ENCODE measurements around the gene TNIP2. TPM values are rescaled to one million over a fixed set of nuclear protein-coding genes. Genes with fewer than 3 reads are reported as not detected.

TNIP2 gene
- total RNA-seq, 2 experiments from 2014 or later, result 47.0 to 50.0 TPM

GRCh38 chr4:2756691-2757350, 685 bp upstream of the TNIP2 start:
- POLR2A ChIA-PET, result interaction anchor here (1.3 to 1.6 kb wide), 4 partner anchors 11 to 206 kb away, joined by 3 to 6 read pairs (median 4); partner anchors contain the start of genes GRK4 and NOP14
- Mint-ChIP-seq H3K4me3 (peak overlapping the region; percentile 76), H3K36me3 (peaks cover 6% of the 10 kb centered on the region), H3K27ac (no peak overlapping the region), H3K4me1 (peaks cover 20% of the 10 kb centered on the region), H3K27me3 (no peaks in the 10 kb centered on the region), H3K9me3 (no peaks in the 10 kb centered on the region)
- no peak for ATAC-seq (ENCODE audit: low read depth)
- no peak for DNase-seq

GRCh38 chr4:2754848-2755819, 1.0 kb downstream of the TNIP2 start:
- no peaks in the 10 kb centered on the region for H3K9me3 Mint-ChIP-seq
- POLR2A ChIA-PET, result interaction anchor here (0.6 to 1.6 kb wide), 8 partner anchors 9 to 282 kb away, joined by 3 to 5 read pairs (median 4); partner anchors contain the start of gene FAM193A
- ATAC-seq (ENCODE audit: low read depth), result no peak
- peaks cover 6% of the 10 kb centered on the region for H3K36me3 Mint-ChIP-seq
- DNase-seq, result no peak
- peaks cover 16% of the 10 kb centered on the region for H3K4me1 Mint-ChIP-seq
- peak overlapping the region; percentile 74 for H3K27ac Mint-ChIP-seq
- H3K27me3 Mint-ChIP-seq, result no peaks in the 10 kb centered on the region
- H3K4me3 Mint-ChIP-seq, result peak overlapping the region; percentile 84

GRCh38 chr4:2753436-2753835, 2.7 kb downstream of the TNIP2 start:
- H3K27me3 Mint-ChIP-seq, result no peaks in the 10 kb centered on the region
- H3K4me1 Mint-ChIP-seq, result peaks cover 16% of the 10 kb centered on the region
- POLR2A ChIA-PET, result no interaction called here
- no peak overlapping the region for H3K4me3 Mint-ChIP-seq
- no peaks in the 10 kb centered on the region for H3K9me3 Mint-ChIP-seq
- ATAC-seq (ENCODE audit: low read depth) (no peak), DNase-seq (no peak)
- H3K36me3 Mint-ChIP-seq, result peaks cover 6% of the 10 kb centered on the region
- H3K27ac Mint-ChIP-seq, result no peak overlapping the region

- POLR2A ChIA-PET, result no interaction called here
Observed at GRCh38 chr4:2750719-2751605, 5.2 kb downstream of the TNIP2 start.

DNA sequence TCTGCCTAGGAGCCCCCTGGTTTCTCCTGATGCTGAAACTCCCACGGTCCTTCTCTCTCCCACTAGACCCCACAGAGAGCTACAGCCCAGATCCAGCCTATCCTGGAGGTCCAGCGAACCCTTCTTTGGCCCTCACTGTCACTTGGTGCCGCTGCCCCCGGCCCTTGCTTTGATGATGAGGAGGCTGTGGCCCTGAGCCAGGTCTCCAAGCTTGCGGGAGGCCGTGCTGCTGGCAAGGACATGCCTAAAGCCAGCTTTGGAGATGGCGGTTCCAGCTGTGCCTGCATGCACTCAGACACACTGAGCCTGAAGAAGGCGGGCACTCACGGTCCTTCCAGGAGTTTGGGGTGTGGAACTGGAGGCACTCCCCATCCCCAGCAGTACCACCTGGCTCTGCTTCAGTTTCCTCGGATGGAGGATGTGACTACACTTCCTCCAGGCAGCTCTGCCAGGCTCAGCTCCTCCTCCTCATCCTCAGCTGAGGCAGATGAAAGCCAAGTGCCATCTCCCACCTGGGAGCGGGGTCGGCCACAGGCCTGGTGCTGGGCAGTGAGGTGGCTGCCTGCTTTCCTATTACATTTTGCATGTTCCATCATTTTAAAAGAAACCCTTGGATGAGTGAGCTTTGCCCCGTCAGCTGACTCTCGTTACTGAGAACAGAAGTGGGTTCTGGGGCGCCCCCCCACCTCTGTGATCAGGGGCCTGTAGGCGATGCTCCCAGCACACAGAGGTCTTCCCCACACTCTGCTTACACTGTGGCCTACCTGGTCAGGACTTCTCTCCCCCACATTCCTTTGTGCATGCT, 9.0 kb downstream of the TNIP2 start:
- DNase-seq (no peak), ATAC-seq (ENCODE audit: low read depth) (no peak)
- Mint-ChIP-seq H3K4me1 (peaks cover 28% of the 10 kb centered on the region), H3K4me3 (peak overlapping the region; percentile 32), H3K9me3 (no peaks in the 10 kb centered on the region), H3K27me3 (no peaks in the 10 kb centered on the region), H3K27ac (peak overlapping the region; percentile 82), H3K36me3 (peaks cover 15% of the 10 kb centered on the region)
- POLR2A ChIA-PET, result no interaction called here

More at GRCh38 chr4:2750719-2751605, 5.2 kb downstream of the TNIP2 start:
- Mint-ChIP-seq H3K36me3 (peaks cover 11% of the 10 kb centered on the region), H3K9me3 (no peaks in the 10 kb centered on the region), H3K4me3 (no peak overlapping the region), H3K27me3 (no peaks in the 10 kb centered on the region), H3K27ac (no peak overlapping the region), H3K4me1 (peaks cover 33% of the 10 kb centered on the region)
- DNase-seq (no peak), ATAC-seq (ENCODE audit: low read depth) (no peak)

GRCh38 chr4:2745981-2746806, 9.9 kb downstream of the TNIP2 start:
- Mint-ChIP-seq H3K4me1 (peaks cover 28% of the 10 kb centered on the region), H3K27ac (peak overlapping the region; percentile 82), H3K9me3 (no peaks in the 10 kb centered on the region), H3K27me3 (no peaks in the 10 kb centered on the region), H3K36me3 (peaks cover 15% of the 10 kb centered on the region), H3K4me3 (peak overlapping the region; percentile 32)
- POLR2A ChIA-PET, result interaction anchor here (0.7 kb wide), 1 partner anchor 10 kb away, joined by 4 read pairs; the partner anchor contains the start of gene TNIP2
- DNase-seq (peak; percentile 72), ATAC-seq (ENCODE audit: low read depth) (peak; percentile 95)

GRCh38 chr4:2745516-2745915, 10.6 kb downstream of the TNIP2 start:
- H3K4me1 Mint-ChIP-seq, result peaks cover 28% of the 10 kb centered on the region
- ATAC-seq (ENCODE audit: low read depth) (no peak), DNase-seq (no peak)
- H3K4me3 Mint-ChIP-seq, result no peak overlapping the region
- H3K27ac Mint-ChIP-seq, result peak overlapping the region; percentile 82
- H3K9me3 Mint-ChIP-seq, result no peaks in the 10 kb centered on the region
- POLR2A ChIA-PET, result interaction anchor here (0.7 to 0.8 kb wide), 2 partner anchors 10 to 189 kb away, joined by 3 to 4 read pairs; partner anchors contain the start of gene TNIP2
- H3K27me3 Mint-ChIP-seq, result no peaks in the 10 kb centered on the region
- peaks cover 18% of the 10 kb centered on the region for H3K36me3 Mint-ChIP-seq

GRCh38 chr4:2744576-2745270, 11.4 kb downstream of the TNIP2 start:
- peak overlapping the region; percentile 82 for H3K27ac Mint-ChIP-seq
- H3K4me3 Mint-ChIP-seq, result no peak overlapping the region
- ATAC-seq (ENCODE audit: low read depth), result no peak
- no peaks in the 10 kb centered on the region for H3K27me3 Mint-ChIP-seq
- peaks cover 25% of the 10 kb centered on the region for H3K36me3 Mint-ChIP-seq
- peaks cover 26% of the 10 kb centered on the region for H3K4me1 Mint-ChIP-seq
- no peak for DNase-seq
- H3K9me3 Mint-ChIP-seq, result no peaks in the 10 kb centered on the region
- POLR2A ChIA-PET, result interaction anchor here (0.8 kb wide), 1 partner anchor 190 kb away, joined by 3 read pairs; no protein-coding TSS in a partner anchor

DNA sequence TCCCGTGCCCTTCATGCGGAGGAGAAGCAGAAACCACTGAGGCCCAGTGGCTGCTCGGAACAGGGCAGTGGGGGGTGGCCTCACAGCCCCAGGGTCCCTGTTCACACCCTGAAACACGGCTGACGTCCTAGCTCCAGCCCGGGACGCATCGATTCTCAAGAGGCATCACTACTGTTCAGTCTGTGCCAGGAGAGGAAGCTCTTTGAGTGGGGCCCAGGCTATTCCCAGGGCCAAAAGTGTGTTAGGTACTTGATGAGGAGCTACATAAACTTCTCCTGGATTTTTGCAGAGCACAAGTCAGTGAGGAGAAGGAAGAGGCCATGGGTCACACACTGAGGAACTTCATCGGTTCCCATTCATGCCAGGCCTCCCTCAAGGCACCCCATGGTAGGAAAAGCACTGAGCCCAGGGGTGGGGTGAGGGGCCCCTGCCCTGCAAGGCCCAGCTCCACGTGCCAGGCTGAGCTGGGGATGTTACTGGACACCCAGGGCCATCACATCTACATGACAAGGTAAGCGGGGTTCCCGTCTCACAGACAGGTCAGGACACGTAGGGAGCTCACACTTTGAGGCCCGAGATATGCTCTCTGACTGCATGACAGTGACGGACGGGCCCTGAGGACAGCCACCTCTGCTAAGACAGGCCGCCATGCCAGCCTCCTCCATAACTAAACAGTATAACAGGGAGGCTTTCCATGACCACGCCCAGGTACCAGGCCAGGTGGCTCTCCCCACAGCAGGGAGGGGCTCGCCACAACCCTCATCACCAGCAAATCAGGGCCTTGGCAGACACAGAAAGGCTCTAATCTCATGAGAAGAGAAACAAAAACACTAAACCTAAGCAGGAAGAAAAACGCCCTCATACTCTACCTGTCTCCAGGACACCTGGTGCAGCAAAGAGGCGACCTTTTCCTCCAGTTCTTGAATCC, 12.4 kb downstream of the TNIP2 start:
- Mint-ChIP-seq H3K27me3 (no peaks in the 10 kb centered on the region), H3K27ac (no peak overlapping the region), H3K4me3 (no peak overlapping the region), H3K9me3 (no peaks in the 10 kb centered on the region), H3K4me1 (peaks cover 26% of the 10 kb centered on the region), H3K36me3 (peaks cover 27% of the 10 kb centered on the region)
- ATAC-seq (ENCODE audit: low read depth) (no peak), DNase-seq (no peak)
- POLR2A ChIA-PET, result no interaction called here

DNA sequence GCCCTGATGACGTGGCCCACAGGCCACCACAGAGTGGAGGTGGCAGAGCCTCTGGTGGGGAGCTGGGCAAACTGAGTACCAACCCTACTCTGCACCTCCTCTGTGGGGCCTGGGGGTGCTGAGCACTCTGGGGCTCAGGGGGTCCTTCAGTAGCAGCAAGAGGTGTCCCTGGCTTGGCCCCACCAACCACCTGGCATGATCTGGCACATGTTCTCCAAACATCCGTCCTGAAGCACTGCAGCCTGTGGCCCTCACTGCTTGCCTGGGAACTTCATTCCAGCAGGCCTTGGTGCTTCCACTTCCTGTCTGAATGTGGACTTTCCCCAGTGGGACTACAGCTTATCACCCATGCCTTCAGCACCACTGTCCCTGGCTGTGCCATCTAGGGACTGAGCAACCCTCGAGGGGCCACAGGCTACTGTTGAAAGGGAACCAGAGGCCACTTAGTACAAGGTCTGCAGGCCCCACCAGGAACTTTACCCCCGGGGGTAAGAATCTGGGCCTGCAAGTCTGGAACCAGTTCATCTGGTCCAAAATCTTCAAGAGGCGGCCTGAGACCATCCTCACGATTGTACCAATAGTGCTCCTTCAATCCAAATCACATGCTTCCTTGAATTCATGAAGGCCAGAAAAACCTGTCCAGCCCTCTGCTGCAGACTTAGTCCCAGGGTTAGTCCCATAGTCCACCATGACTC, 13.2 kb downstream of the TNIP2 start:
- no peaks in the 10 kb centered on the region for H3K9me3 Mint-ChIP-seq
- H3K27me3 Mint-ChIP-seq, result no peaks in the 10 kb centered on the region
- no peak for ATAC-seq (ENCODE audit: low read depth)
- H3K36me3 Mint-ChIP-seq, result peaks cover 33% of the 10 kb centered on the region
- peaks cover 26% of the 10 kb centered on the region for H3K4me1 Mint-ChIP-seq
- no peak overlapping the region for H3K4me3 Mint-ChIP-seq
- H3K27ac Mint-ChIP-seq, result no peak overlapping the region
- no peak for DNase-seq
- POLR2A ChIA-PET, result no interaction called here

Data from activated naive CD8-positive, alpha-beta T cell treated with anti-CD3 and anti-CD28 coated beads, Interleukin-2, amount 10 ng/mL, durations not matched to agents 7 days and 5 days (primary cell).